ENCODE data around the gene C2CD4C. TPM values are rescaled to one million over a fixed set of nuclear protein-coding genes. Genes with fewer than 3 reads are reported as not detected.

Gene C2CD4C
- total and polyA plus RNA-seq, 10 donors: 0.23 to 2.1 (median 0.77) TPM; not detected in 1

DNA sequence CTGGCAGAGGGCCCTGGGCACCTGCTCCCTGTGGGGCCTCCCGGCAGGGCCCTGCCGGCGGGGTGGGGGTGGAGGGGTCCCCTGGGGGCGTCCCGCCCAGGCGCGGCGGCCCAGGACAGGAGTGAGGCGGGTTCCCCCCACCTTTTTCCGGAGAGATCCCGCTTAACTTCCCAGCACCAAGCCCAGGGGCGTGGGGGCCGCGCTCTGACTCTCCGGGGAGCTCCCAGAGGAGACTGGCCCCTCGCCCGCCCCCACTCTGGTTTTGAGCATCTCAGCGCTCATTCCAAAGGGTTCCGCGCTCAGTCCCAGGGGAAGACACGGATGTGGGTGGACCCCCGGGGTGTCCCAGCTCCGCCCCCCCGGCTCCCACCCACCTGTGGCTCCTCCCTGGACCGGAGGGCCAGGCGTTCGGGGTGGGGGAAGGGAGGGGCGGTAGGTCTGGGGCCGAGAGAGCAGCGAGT is 476 bp downstream of the C2CD4C start:
- 2 to 13% (median 2%) methylated on average over 8 to 29 of the region's 30 CpGs for WGBS, 5 donors
- intact Hi-C loops (cut with DNase I; ENCODE audit: low total_unique reads): no loop called here
- Histone ChIP-seq H3K36me3 (no peaks in the 10 kb centered on the region), H3K27ac (no peak overlapping the region), H3K4me1 (peaks cover 5 to 30% (median 22%) of the 10 kb centered on the region in 6 donors), H3K4me3 (peak overlapping the region; percentile 23 to 68 (median 36)), H3K9me3 (no peaks in the 10 kb centered on the region), H3K27me3 (replicated peaks in 1 of 7) (peaks cover 0 to 82% (median 59%) of the 10 kb centered on the region in 7 donors)
- DNase-seq: peak; percentile 46
- TF ChIP-seq CTCF (IDR thresholded peaks at IDR 0.05 in 8 of 11, conservative IDR thresholded peaks at IDR 0.05 in 3 of 11): no peak
- TF ChIP-seq POLR2A (IDR thresholded peaks at IDR 0.05): no peak
- TF ChIP-seq POLR2AphosphoS5 (IDR thresholded peaks at IDR 0.05): no peak

GRCh38 chr19:407511-408440 is 1.2 kb downstream of the C2CD4C start:
- no peak overlapping the region for H3K27ac ChIP-seq
- 72 to 78% (median 76%) methylated on average over 36 to 70 of the region's 70 CpGs for WGBS, 5 donors
- peak; percentile 67 for DNase-seq
- peaks cover 5 to 30% (median 22%) of the 10 kb centered on the region in 6 donors for H3K4me1 ChIP-seq
- peak overlapping the region in 2 of 8 donors; percentile 36 to 68 for H3K4me3 ChIP-seq
- H3K36me3 ChIP-seq: no peaks in the 10 kb centered on the region
- intact Hi-C loops (cut with DNase I; ENCODE audit: low total_unique reads): no loop called here
- peaks cover 0 to 87% (median 66%) of the 10 kb centered on the region in 7 donors for H3K27me3 ChIP-seq (replicated peaks in 1 of 7)
- no peaks in the 10 kb centered on the region for H3K9me3 ChIP-seq
- TF ChIP-seq POLR2A (IDR thresholded peaks at IDR 0.05) (no peak), POLR2AphosphoS5 (IDR thresholded peaks at IDR 0.05) (no peak), CTCF (IDR thresholded peaks at IDR 0.05 in 8 of 11, conservative IDR thresholded peaks at IDR 0.05 in 3 of 11) (no peak)

- DNase-seq: peak; percentile 54
- WGBS, 5 donors: 72 to 88% (median 85%) methylated on average over 9 to 48 of the region's 48 CpGs
- H3K4me3 ChIP-seq: no peak overlapping the region
- peaks cover 0 to 87% (median 65%) of the 10 kb centered on the region in 7 donors for H3K27me3 ChIP-seq (replicated peaks in 1 of 7)
- no peak overlapping the region for H3K27ac ChIP-seq
- H3K9me3 ChIP-seq: no peaks in the 10 kb centered on the region
- intact Hi-C loops (cut with DNase I; ENCODE audit: low total_unique reads): no loop called here
- TF ChIP-seq POLR2A (IDR thresholded peaks at IDR 0.05) (no peak), POLR2AphosphoS5 (IDR thresholded peaks at IDR 0.05) (no peak), CTCF (IDR thresholded peaks at IDR 0.05 in 8 of 11, conservative IDR thresholded peaks at IDR 0.05 in 3 of 11) (no peak)
- H3K36me3 ChIP-seq: no peaks in the 10 kb centered on the region
- H3K4me1 ChIP-seq: peaks cover 5 to 30% (median 22%) of the 10 kb centered on the region in 6 donors
Observed at GRCh38 chr19:406971-407510, 1.9 kb downstream of the C2CD4C start.
